ENCODE data around the gene ABHD12. TPM values are rescaled to one million over a fixed set of nuclear protein-coding genes. Genes with fewer than 3 reads are reported as not detected.

Gene ABHD12
- total RNA-seq, 2 experiments from 2014 or later, result 27.9 to 29.2 TPM

DNA sequence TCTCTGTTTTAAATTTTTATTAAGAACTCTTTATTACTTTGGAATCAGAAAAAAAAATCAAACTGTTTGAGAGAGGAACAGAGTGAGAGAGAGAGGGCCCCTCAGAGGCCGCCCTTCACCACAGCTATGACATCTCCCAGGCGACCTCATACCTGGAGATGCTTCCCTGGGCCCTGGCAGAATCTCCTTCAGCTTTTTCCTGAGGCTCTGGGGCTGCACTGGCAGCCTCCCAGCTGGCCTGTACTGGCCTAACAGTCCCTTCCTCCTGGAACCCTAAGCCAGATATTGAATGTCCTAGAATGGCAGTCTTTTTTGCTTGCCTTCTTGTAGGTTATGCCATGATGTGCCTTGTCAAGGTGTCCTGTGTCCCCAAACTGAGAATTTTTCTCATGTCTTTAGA lies 13.7 kb downstream of the ABHD12 start:
- H3K4me3 Mint-ChIP-seq, result no peak overlapping the region
- CTCF ChIA-PET, result no interaction called here
- no peak for DNase-seq
- H3K36me3 Mint-ChIP-seq, result peaks cover 12% of the 10 kb centered on the region
- no peak overlapping the region for H3K27ac Mint-ChIP-seq
- no peaks in the 10 kb centered on the region for H3K9me3 Mint-ChIP-seq (ENCODE audit: low read depth)
- no peaks in the 10 kb centered on the region for H3K27me3 Mint-ChIP-seq
- peaks cover 12% of the 10 kb centered on the region for H3K4me1 Mint-ChIP-seq
- no peak for ATAC-seq

DNA sequence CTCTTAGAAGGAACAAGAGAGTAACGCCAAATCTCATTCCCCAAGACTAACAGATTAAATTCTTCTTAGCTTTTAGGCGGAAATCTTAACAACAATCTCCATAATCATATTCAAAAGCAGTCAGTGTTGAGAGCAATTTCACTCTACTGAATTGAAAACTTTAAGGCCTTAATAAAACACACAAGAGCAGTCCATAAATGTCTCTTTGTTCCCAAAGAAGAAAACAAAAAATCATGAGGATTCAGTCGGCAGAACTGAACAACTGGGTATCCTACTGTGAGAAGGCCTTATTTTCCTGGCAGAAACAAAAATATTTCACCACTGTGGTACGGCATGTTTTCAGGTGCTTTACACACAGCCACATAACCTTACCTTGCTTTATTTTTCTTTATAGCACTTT lies 14.4 kb downstream of the ABHD12 start:
- CTCF ChIA-PET, result no interaction called here
- DNase-seq (no peak), ATAC-seq (no peak)
- Mint-ChIP-seq H3K36me3 (peaks cover 10% of the 10 kb centered on the region), H3K9me3 (ENCODE audit: low read depth) (no peaks in the 10 kb centered on the region), H3K4me1 (peaks cover 12% of the 10 kb centered on the region), H3K27me3 (no peaks in the 10 kb centered on the region), H3K4me3 (no peak overlapping the region), H3K27ac (no peak overlapping the region)

DNA sequence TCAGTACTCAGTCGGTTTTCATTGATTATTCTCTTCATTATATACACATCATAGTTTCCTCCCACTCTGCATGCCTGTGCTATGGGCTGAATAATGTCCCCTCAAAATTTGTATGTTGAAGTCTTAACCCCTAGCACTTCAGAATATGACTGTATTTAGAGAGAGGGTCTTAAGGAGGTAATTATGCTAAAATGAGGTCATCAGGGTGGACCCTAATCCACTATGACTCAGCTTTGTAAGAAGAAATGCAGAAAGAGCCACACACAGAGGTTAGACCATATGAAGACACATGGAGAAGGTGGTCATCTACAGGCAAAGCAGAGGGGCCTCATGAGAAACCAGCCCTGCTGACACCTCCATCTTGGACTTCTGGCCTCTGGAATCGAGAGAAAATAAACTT lies 15.8 kb downstream of the ABHD12 start:
- Mint-ChIP-seq H3K4me1 (peaks cover 12% of the 10 kb centered on the region), H3K9me3 (ENCODE audit: low read depth) (no peaks in the 10 kb centered on the region), H3K36me3 (peaks cover 10% of the 10 kb centered on the region), H3K27ac (no peak overlapping the region), H3K4me3 (no peak overlapping the region), H3K27me3 (no peaks in the 10 kb centered on the region)
- ATAC-seq, result no peak
- CTCF ChIA-PET, result no interaction called here
- no peak for DNase-seq

DNA sequence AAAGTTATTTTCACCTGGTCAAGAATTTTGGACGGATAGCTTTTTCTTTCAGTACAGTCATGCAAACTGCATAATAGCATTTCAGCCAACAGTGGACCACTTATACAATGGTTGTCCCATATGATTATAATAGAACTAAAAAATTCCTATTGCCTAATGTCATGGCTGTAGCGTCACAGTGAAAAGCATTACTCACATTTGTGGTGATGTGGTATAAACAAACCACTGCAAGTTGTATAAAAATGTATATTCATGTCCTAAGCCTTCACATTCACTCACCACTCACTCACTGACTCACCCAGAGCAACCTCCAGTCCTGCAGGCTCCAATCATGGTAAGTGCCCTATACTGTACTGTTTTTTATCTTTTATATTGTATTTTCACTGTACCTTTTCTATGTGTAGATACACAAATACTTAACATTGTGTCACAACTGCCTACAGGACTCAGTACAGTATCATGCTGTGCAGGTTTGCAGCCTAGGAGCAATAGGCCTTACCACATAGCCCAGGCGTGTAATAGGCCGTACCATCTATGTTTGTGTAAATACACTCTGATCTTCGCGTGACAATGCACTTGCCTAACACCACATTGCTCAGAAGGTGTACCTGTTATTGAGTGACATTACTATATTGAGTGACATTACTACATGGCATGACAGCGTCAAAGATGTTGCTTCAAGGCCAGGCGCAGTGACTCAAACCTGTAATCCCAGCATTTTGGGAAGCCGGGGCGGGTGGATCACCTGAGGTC lies 17.9 kb downstream of the ABHD12 start:
- Mint-ChIP-seq H3K36me3 (peaks cover 12% of the 10 kb centered on the region), H3K4me1 (peaks cover 12% of the 10 kb centered on the region), H3K9me3 (ENCODE audit: low read depth) (no peaks in the 10 kb centered on the region), H3K4me3 (no peak overlapping the region), H3K27ac (no peak overlapping the region), H3K27me3 (no peaks in the 10 kb centered on the region)
- ATAC-seq, result peak; percentile 36
- no peak for DNase-seq
- CTCF ChIA-PET, result no interaction called here

DNA sequence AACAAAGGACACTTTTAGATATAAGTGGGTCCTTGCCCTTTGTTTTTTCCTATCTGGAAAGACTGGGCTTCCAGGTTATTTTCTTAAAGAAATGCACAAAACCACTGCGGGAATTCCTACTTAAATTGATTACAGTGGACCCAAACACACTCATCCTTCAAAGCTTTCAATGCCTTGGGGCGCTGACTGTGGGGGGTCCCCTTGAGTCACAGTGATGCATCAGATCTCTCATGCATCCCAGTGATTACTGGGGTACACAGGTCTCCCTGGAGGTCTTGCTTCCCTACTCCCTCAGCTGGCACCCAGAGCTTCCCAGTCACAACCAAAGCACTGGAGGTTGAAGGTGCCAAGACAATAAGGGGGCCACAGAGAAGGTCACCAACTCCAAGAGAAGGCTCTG lies 20.7 kb downstream of the ABHD12 start:
- ATAC-seq, result no peak

DNA sequence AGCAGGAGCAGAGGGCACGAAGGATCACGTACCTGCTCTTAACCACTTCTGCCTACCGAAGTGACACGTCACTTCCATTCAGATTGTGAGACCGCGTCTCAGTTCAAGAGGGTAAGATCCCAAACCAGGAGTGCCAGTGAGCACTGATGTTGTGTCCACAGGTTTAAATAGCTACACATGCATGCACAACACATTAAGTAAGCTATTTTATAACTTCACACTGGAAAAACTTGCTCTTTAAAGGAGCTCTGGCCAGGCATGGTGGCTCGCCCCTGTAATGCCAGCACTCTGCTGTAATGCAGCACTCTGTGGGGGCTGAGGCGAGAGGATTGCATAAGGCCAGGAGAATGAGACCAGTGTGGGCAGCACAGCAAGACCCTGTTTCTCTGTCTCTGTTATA lies 21.1 kb downstream of the ABHD12 start:
- DNase-seq (no peak), ATAC-seq (no peak)
- Mint-ChIP-seq H3K27me3 (no peaks in the 10 kb centered on the region), H3K27ac (no peak overlapping the region), H3K36me3 (peaks cover 21% of the 10 kb centered on the region), H3K4me1 (peaks cover 8% of the 10 kb centered on the region), H3K4me3 (no peak overlapping the region), H3K9me3 (ENCODE audit: low read depth) (no peaks in the 10 kb centered on the region)
- CTCF ChIA-PET, result interaction anchor here (0.6 kb wide), 1 partner anchor 123 kb away, joined by 5 read pairs; no protein-coding TSS in a partner anchor

More for the DNA sequence above, 20.7 kb downstream of the ABHD12 start:
- Mint-ChIP-seq H3K36me3 (peaks cover 21% of the 10 kb centered on the region), H3K27me3 (no peaks in the 10 kb centered on the region), H3K9me3 (ENCODE audit: low read depth) (no peaks in the 10 kb centered on the region), H3K4me1 (peaks cover 10% of the 10 kb centered on the region), H3K4me3 (no peak overlapping the region), H3K27ac (no peak overlapping the region)
- CTCF ChIA-PET, result interaction anchor here (0.6 kb wide), 1 partner anchor 124 kb away, joined by 5 read pairs; no protein-coding TSS in a partner anchor
- DNase-seq, result no peak

DNA sequence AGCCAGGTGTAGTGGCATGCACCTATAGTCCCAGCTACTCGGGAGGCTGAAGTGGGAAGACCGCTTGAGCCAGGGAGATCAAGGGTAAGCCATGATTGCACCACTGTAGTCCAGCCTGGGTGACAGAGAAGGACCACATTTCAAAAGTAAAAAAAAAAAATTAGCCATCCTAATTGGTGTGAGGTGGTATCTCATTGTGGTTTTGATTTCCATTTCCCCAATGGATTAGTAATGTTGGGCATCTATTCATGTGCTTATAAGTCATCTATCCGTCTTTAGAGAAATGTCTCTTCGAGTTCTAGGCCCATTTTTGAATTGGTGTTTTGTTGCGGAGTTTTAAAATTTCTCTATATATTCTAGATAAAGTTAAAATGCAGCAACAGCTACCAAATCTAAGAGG lies 21.7 kb downstream of the ABHD12 start:
- no peak for ATAC-seq
- DNase-seq, result no peak
- H3K27ac Mint-ChIP-seq, result no peak overlapping the region
- H3K4me3 Mint-ChIP-seq, result no peak overlapping the region
- H3K27me3 Mint-ChIP-seq, result no peaks in the 10 kb centered on the region
- H3K4me1 Mint-ChIP-seq, result peaks cover 5% of the 10 kb centered on the region
- H3K9me3 Mint-ChIP-seq (ENCODE audit: low read depth), result no peaks in the 10 kb centered on the region
- peaks cover 22% of the 10 kb centered on the region for H3K36me3 Mint-ChIP-seq
- CTCF ChIA-PET, result no interaction called here

DNA sequence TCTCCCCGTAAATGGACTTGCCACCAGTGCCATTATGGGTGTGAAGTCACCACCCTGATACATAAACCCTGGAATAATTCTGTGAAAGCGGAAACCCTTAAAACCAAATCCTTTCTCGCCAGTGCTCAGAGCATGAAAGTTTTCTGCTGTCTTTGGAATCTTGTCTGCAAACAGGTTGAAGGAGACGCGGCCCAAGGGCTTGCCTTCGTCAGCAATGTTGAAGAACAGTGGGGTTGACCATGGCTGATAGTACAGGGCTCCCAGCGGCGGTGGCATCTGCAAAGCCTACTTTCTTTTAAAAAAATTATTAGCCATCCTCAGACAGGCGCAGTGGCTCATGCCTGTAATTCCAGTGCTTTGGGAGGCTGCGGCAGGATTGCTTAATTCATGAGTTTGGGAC lies 22.1 kb downstream of the ABHD12 start:
- DNase-seq, result no peak
- CTCF ChIA-PET, result no interaction called here
- H3K27ac Mint-ChIP-seq, result no peak overlapping the region

DNA sequence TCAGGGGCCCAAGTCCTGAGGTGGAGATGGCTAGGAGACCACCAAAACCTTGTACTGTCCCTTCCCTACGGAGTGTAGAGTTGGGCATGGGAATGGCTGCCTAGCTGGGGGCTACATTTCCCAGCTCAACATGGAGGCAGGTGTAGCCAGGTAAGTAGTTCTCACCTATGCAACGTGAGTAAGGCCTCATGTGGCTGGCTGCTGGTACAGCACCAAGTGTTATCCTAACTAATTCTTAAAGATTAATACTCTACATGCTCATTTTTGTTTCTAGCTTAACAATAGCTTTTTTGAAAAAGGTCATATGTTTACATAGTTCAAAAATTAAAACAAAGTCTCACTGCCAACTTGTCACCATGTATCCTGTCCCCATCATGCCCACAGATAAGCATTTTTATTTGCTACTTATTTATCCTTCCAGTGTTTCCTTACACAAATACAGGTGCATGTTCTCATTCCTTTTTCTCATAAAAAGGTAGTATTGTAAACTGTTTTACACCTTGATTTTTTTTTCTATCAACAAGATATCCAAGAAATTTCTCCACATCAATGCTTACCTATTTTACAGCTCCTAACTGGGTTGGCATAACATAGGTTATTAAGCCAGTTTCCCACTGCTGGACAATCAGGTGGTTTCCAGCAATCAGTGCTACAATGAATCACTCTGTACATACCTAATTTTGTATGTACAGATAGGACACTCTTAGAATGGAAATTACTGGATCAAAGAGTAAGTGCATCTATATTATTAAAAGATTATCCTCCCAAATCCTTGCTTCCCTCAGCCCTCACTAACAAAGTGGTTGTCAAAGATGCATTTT lies 25.5 kb downstream of the ABHD12 start:
- Mint-ChIP-seq H3K36me3 (peaks cover 22% of the 10 kb centered on the region), H3K27ac (no peak overlapping the region), H3K27me3 (no peaks in the 10 kb centered on the region), H3K4me3 (no peak overlapping the region), H3K4me1 (no peaks in the 10 kb centered on the region), H3K9me3 (ENCODE audit: low read depth) (no peaks in the 10 kb centered on the region)
- ATAC-seq, result no peak
- CTCF ChIA-PET, result no interaction called here
- no peak for DNase-seq

More for the DNA sequence above, 22.1 kb downstream of the ABHD12 start:
- Mint-ChIP-seq H3K4me1 (peaks cover 4% of the 10 kb centered on the region), H3K27me3 (no peaks in the 10 kb centered on the region), H3K36me3 (peaks cover 23% of the 10 kb centered on the region), H3K4me3 (no peak overlapping the region), H3K9me3 (ENCODE audit: low read depth) (no peaks in the 10 kb centered on the region)
- ATAC-seq, result no peak

DNA sequence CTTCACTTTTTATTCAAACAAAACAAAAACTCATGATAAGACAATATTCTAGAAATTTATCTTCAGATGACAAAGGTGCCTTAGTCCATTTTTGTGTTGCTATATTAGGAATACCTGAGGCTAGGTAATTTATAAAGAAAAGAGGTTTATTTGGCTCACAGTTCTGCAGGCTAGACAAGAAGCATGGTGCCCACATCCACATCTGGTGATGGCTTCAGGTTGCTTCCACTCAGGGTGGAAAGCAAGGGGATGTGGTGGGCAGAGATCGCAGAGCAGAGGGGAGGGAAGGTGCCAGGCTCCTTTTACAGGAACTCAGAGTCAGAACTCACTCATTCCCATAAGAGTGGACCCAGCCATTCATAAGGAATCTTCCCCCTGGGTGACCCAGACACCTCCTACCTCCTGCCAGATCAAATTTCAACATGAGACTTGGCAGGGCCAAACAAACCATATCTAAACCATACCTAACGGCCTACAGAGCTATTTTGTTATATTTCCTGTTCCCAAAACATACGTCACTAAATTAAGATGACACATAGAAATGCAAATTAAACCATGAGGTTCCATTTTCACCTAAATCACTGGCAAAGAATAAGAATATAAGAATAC lies 26.4 kb downstream of the ABHD12 start:
- Mint-ChIP-seq H3K27ac (no peak overlapping the region), H3K27me3 (no peaks in the 10 kb centered on the region), H3K36me3 (peaks cover 22% of the 10 kb centered on the region), H3K4me3 (no peak overlapping the region), H3K4me1 (no peaks in the 10 kb centered on the region), H3K9me3 (ENCODE audit: low read depth) (no peaks in the 10 kb centered on the region)
- DNase-seq (no peak), ATAC-seq (no peak)
- CTCF ChIA-PET, result no interaction called here

DNA sequence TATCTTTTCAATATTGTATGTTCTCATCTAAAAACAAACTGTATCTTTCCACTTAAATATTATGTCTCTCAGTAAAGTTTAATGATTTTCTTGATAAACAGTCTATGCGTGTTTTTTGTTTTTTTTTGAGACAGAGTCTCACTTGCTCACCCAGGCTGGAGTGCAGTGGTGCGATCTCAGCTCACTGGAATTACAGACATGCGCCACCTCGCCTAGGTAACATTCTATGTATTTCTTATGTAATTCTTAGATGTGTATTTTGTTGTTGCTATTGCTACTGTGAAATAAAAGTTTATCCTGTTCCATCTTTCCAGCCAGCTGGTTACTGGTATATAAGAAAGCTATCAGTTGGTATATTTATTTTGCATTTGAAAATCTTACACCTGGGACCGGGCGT lies 29.4 kb downstream of the ABHD12 start:
- CTCF ChIA-PET, result no interaction called here
- H3K4me3 Mint-ChIP-seq, result no peak overlapping the region
- no peak for DNase-seq
- no peaks in the 10 kb centered on the region for H3K9me3 Mint-ChIP-seq (ENCODE audit: low read depth)
- H3K27ac Mint-ChIP-seq, result no peak overlapping the region
- peaks cover 9% of the 10 kb centered on the region for H3K4me1 Mint-ChIP-seq
- no peaks in the 10 kb centered on the region for H3K27me3 Mint-ChIP-seq
- H3K36me3 Mint-ChIP-seq, result peaks cover 13% of the 10 kb centered on the region
- no peak for ATAC-seq

DNA sequence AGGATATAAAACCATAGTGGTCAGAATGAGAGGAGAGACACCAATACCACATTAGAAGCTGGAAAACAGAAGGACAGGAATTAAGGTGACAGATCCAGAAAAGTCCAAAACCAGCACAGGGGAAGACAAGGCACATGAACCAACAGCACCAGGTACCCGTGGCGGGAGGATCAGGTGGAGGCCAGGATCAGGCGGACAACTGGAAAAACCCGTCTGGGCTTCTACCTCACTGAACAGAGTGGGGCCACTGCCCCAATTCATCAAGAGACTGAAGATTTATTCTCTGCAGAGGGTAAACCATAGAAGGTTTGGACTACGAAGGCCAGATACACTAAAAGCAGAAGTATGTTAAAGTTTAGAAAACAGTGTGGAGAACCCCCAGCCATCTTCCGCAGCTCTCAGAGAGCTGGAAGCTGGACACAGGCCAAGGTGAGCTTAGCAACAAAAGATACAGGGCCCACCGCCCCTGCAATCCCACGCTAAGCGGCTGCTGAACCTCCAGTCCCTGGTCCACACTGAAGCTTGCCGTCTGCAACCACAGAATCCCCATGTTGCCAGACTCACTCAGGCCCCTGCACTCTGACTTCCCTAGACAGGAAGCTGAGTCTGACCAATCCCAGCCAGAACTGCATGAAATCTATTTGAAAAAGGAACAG lies 29.9 kb downstream of the ABHD12 start:
- Mint-ChIP-seq H3K27ac (no peak overlapping the region), H3K4me1 (peaks cover 9% of the 10 kb centered on the region), H3K36me3 (peaks cover 13% of the 10 kb centered on the region), H3K27me3 (no peaks in the 10 kb centered on the region), H3K4me3 (no peak overlapping the region), H3K9me3 (ENCODE audit: low read depth) (no peaks in the 10 kb centered on the region)
- ATAC-seq, result no peak
- CTCF ChIA-PET, result no interaction called here
- no peak for DNase-seq

DNA sequence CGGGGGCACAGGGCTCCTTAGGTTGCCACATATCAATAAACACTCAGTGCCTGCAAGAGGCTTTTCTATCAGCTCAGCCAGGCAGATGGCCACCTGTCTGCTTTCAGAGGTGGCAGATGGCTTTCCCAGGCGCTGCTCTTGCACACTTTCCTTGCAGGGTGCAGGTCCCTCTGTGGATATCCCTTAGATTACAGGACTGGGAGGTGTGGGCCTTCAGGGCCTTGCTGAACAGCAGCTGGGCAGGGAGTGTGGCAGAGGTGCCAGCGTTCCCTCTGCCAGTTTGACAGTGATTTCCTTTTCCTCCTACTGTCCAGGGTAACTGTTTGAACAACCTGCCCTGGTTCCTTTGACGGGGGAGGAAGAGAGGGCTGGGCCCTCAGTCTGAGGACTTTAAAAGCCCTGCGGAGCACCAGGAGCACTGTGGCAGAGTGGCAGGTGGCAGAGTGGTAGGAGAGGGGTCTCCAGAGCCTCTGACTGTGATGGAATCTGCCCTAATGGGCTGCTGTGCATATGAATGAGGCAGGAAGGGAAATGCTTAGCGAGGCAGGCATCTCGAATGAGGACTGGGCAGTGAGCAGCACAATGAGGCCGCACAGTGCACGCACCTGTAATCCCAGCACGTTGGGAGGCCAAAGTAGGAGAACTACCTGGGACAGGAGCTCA lies 34.2 kb downstream of the ABHD12 start:
- H3K36me3 Mint-ChIP-seq, result no peaks in the 10 kb centered on the region
- no peaks in the 10 kb centered on the region for H3K27me3 Mint-ChIP-seq
- H3K4me1 Mint-ChIP-seq, result peaks cover 19% of the 10 kb centered on the region
- H3K4me3 Mint-ChIP-seq, result no peak overlapping the region
- no peak for DNase-seq
- no peak overlapping the region for H3K27ac Mint-ChIP-seq
- ATAC-seq, result no peak
- no peaks in the 10 kb centered on the region for H3K9me3 Mint-ChIP-seq (ENCODE audit: low read depth)
- CTCF ChIA-PET, result no interaction called here
